ENCODE results near the gene TSHZ2. TPM values are rescaled to one million over a fixed set of nuclear protein-coding genes. Genes with fewer than 3 reads are reported as not detected.
A peak's percentile ranks its signal among the peaks of the same experiment; 100 is the strongest.

TSHZ2 gene
- total and polyA plus RNA-seq, 12 donors, result 1.5 to 6.2 (median 4.5) TPM

GRCh38 chr20:53409447-53409717 is 437.2 kb downstream of the TSHZ2 start:
- intact Hi-C loops (cut with DNase I), result loop anchor here in 1 of 10 donors (2.0 to 10.0 kb wide), 2 partner anchors 15 to 535 kb away; no protein-coding TSS in a partner anchor
- 44 to 45% methylated on average over 2 of the region's 2 CpGs for WGBS, 2 donors

DNA sequence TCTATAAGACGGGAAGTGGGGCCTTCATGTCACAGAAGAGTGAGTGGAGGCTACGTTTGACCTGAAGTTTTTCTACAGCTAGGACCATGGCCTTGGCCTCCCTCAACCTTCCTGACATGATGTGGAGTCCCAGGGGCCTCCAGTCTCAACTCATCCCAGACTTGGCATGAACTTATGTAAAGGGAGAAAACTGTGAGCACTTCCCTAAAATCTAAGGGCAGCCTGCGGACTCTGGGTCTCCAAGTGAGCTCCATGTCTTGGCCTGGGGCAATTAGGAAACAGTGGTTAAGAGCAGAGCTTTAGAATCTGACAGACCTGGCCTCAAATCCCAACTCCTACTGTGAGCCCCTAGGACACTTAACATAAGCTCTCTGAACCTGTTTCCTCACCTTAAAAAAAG is 439.0 kb downstream of the TSHZ2 start:
- ATAC-seq, result no peak
- DNase-seq, result no peak
- 98% methylated on average over 3 of the region's 3 CpGs for WGBS, 2 donors

More at GRCh38 chr20:53409447-53409717, 437.2 kb downstream of the TSHZ2 start:
- ATAC-seq, result no peak
- H3K4me3 ChIP-seq, result no peak overlapping the region
- peaks cover 0 to 27% (median 12%) of the 10 kb centered on the region in 9 donors for H3K4me1 ChIP-seq
- no peaks in the 10 kb centered on the region for H3K27me3 ChIP-seq
- no peaks in the 10 kb centered on the region for H3K36me3 ChIP-seq
- peak overlapping the region in 2 of 10 donors; percentile 24 to 48 for H3K27ac ChIP-seq
- DNase-seq, result no peak
- no peaks in the 10 kb centered on the region for H3K9me3 ChIP-seq
- no peak for TF ChIP-seq CTCF (IDR thresholded peaks at IDR 0.05)

GRCh38 chr20:53411891-53412290 is 439.7 kb downstream of the TSHZ2 start:
- DNase-seq (no peak), ATAC-seq (no peak)
- peaks cover 0 to 27% (median 12%) of the 10 kb centered on the region in 9 donors for H3K4me1 ChIP-seq
- no peak overlapping the region for H3K27ac ChIP-seq
- intact Hi-C loops (cut with DNase I), result no loop called here
- no peak for TF ChIP-seq CTCF (IDR thresholded peaks at IDR 0.05)
- H3K4me3 ChIP-seq, result no peak overlapping the region
- H3K27me3 ChIP-seq, result no peaks in the 10 kb centered on the region
- H3K36me3 ChIP-seq, result no peaks in the 10 kb centered on the region
- WGBS, 2 donors, result 93 to 96% methylated on average over 4 of the region's 4 CpGs
- no peaks in the 10 kb centered on the region for H3K9me3 ChIP-seq

More for the DNA sequence above, 439.0 kb downstream of the TSHZ2 start:
- peaks cover 0 to 27% (median 12%) of the 10 kb centered on the region in 9 donors for H3K4me1 ChIP-seq
- no peak for TF ChIP-seq CTCF (IDR thresholded peaks at IDR 0.05)
- intact Hi-C loops (cut with DNase I), result no loop called here
- H3K36me3 ChIP-seq, result no peaks in the 10 kb centered on the region
- no peak overlapping the region for H3K4me3 ChIP-seq
- no peak overlapping the region for H3K27ac ChIP-seq
- no peaks in the 10 kb centered on the region for H3K27me3 ChIP-seq
- no peaks in the 10 kb centered on the region for H3K9me3 ChIP-seq

- Histone ChIP-seq H3K36me3 (no peaks in the 10 kb centered on the region), H3K9me3 (no peaks in the 10 kb centered on the region), H3K4me3 (no peak overlapping the region), H3K27ac (no peak overlapping the region), H3K4me1 (peaks cover 0 to 26% (median 12%) of the 10 kb centered on the region in 9 donors), H3K27me3 (no peaks in the 10 kb centered on the region)
- no peak for DNase-seq
- 76 to 78% methylated on average over 13 of the region's 13 CpGs for WGBS, 2 donors
- ATAC-seq, result no peak
- no peak for TF ChIP-seq CTCF (IDR thresholded peaks at IDR 0.05)
- intact Hi-C loops (cut with DNase I), result no loop called here
Measured at GRCh38 chr20:53412577-53413185, 440.5 kb downstream of the TSHZ2 start.

Data from heart right ventricle (tissue), 16 donors.